Osteocyte (in vitro differentiated cells): Measurements from ENCODE around the gene MGP. TPM values are rescaled to one million over a fixed set of nuclear protein-coding genes. Genes with fewer than 3 reads are reported as not detected.
A peak's percentile ranks its signal among the peaks of the same experiment; 100 is the strongest.

ENCODE experiments used
- DNase-seq: peaks from one replicate; pipeline ENCODE4 v3.0.0; 2021; ENCODE audit warnings: mixed read lengths; ENCODE audit not compliant: unreplicated experiment; ENCODE audit errors: extremely low spot score
- H3K27ac Mint-ChIP-seq: one replicate; pipeline ENCODE4 v1.8.0; 2021; ENCODE audit warnings: mild to moderate bottlenecking, mixed read lengths; ENCODE audit not compliant: unreplicated experiment
- H3K27me3 Mint-ChIP-seq: one replicate; pipeline ENCODE4 v1.8.0; 2021; ENCODE audit warnings: mixed read lengths; ENCODE audit not compliant: unreplicated experiment
- H3K36me3 Mint-ChIP-seq: one replicate; pipeline ENCODE4 v1.8.0; 2021; ENCODE audit warnings: mixed read lengths; ENCODE audit not compliant: unreplicated experiment
- H3K4me1 Mint-ChIP-seq: one replicate; pipeline ENCODE4 v1.8.0; 2021; ENCODE audit warnings: mixed read lengths; ENCODE audit not compliant: unreplicated experiment
- H3K4me3 Mint-ChIP-seq: one replicate; pipeline ENCODE4 v1.8.0; 2021; ENCODE audit warnings: mild to moderate bottlenecking, moderate library complexity, mixed read lengths; ENCODE audit not compliant: unreplicated experiment
- H3K9me3 Mint-ChIP-seq: one replicate; pipeline ENCODE4 v1.8.0; 2021; ENCODE audit warnings: mixed read lengths; ENCODE audit not compliant: unreplicated experiment
- total RNA-seq: library from RNA; stranded (reverse); gene quantifications from 2 replicates; pipeline ENCODE4 v1.2.1, GENCODE V29; 2021
- TF ChIP-seq, protein P1 (sequence below): fragments of 200-600 bp; sonication (generic); IDR thresholded peaks from 2 replicates; pipeline ENCODE4 v1.5.0; 2021; ENCODE audit warnings: antibody characterized with exemption, mild to moderate bottlenecking, moderate library complexity

MGP gene
- total RNA-seq, 1 donor from 2014 or later, result 74.1 TPM

DNA sequence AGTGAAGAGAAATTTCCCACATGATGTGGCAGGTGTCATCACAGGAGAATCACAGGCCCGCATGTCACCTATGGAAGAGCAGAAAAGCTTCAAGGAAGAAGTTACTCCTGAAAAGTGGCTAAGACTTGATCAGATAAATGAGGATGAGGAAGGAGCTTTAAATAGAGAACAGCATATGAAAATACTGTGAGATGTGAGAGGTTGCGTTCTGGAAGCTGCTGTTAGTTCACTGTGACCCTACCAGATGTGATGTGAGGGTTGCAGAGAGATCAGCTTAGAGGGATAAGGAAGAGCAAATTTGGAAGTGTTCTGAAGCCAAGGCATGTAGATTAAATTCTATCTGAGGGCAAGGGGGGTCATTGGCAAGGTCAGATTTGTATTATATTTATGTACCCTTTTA, 35.6 kb upstream of the MGP start:
- H3K27ac Mint-ChIP-seq, result no peak overlapping the region
- H3K4me3 Mint-ChIP-seq, result no peak overlapping the region
- H3K4me1 Mint-ChIP-seq, result peaks cover 2% of the 10 kb centered on the region
- TF ChIP-seq, protein P1, sequence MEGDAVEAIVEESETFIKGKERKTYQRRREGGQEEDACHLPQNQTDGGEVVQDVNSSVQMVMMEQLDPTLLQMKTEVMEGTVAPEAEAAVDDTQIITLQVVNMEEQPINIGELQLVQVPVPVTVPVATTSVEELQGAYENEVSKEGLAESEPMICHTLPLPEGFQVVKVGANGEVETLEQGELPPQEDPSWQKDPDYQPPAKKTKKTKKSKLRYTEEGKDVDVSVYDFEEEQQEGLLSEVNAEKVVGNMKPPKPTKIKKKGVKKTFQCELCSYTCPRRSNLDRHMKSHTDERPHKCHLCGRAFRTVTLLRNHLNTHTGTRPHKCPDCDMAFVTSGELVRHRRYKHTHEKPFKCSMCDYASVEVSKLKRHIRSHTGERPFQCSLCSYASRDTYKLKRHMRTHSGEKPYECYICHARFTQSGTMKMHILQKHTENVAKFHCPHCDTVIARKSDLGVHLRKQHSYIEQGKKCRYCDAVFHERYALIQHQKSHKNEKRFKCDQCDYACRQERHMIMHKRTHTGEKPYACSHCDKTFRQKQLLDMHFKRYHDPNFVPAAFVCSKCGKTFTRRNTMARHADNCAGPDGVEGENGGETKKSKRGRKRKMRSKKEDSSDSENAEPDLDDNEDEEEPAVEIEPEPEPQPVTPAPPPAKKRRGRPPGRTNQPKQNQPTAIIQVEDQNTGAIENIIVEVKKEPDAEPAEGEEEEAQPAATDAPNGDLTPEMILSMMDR, result no peak
- H3K9me3 Mint-ChIP-seq, result no peaks in the 10 kb centered on the region
- H3K36me3 Mint-ChIP-seq, result no peaks in the 10 kb centered on the region
- no peak for DNase-seq
- no peaks in the 10 kb centered on the region for H3K27me3 Mint-ChIP-seq

DNA sequence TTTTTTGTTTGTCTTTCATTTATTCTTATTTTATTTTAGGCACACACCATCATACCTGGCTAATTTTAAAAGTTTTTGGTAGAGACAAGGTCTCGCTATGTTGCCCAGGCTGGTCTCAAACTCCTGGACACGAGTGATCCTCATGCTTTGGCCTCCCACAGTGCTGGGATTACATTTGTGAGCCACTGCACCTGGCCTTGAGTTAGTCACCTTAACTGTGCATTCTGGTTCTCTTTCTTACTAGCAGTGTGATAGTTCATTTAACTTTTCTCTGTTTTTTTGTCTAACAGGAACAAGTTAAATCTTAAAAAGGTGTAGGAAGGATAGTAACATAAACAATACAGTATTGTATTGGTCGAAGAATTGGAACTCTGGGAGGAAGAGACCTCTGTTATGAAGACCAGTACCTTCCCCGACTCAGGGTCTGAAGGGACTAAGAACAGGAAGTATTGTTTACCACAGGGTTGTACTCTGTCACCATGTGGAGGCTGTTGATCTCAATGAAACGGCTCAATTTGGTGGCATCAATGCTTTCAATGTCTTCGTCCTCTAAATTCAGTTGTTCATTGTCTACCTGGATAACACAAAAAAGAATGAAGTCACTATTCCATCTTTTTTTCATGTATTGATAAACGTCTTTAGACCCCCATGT, 34.9 kb upstream of the MGP start:
- Mint-ChIP-seq H3K27me3 (no peaks in the 10 kb centered on the region), H3K9me3 (no peaks in the 10 kb centered on the region), H3K4me3 (no peak overlapping the region), H3K27ac (no peak overlapping the region), H3K4me1 (peaks cover 8% of the 10 kb centered on the region), H3K36me3 (no peaks in the 10 kb centered on the region)
- DNase-seq, result no peak
- TF ChIP-seq, protein P1, result no peak

DNA sequence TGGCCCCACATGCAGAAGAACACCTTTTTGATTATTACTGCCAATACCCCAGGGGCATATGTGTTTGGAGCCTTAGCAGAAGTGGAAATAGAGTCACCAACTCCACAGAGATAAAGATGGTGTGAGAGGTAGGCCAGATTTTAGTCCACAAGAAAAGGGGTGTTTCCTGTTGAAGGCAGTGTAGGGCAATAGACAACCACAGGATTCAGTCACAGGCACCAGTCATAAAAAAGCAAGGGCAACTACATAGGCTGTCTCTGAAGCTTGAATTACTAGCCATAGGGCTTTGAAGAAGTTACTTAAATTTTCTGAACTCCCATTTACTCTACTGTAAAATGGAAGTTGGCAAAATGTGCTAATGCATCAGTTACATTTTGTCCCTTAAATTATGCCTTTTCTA, 33.8 kb upstream of the MGP start:
- no peaks in the 10 kb centered on the region for H3K36me3 Mint-ChIP-seq
- peaks cover 19% of the 10 kb centered on the region for H3K4me1 Mint-ChIP-seq
- H3K4me3 Mint-ChIP-seq, result no peak overlapping the region

DNA sequence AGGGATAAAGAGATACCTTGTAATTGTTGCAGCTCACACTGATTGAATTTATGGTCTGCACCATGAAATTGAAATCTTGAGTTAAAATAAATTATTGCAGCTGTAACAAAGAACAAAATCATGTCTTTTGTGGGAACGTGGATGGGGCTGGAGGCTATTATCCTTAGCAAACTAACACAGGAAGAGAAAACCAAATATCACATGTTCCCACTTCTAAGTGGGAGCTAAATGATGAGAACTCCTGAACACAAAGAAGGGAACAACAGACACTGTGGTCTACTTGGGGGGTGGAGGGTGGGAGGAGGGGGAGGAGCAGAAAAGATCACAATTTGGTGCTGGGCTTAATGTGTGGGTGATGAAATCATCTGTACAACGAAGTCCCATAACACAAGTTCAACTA, 30.1 kb upstream of the MGP start:
- no peak for DNase-seq
- no peaks in the 10 kb centered on the region for H3K9me3 Mint-ChIP-seq
- H3K27me3 Mint-ChIP-seq, result no peaks in the 10 kb centered on the region
- peak overlapping the region; percentile 53 for H3K27ac Mint-ChIP-seq
- no peaks in the 10 kb centered on the region for H3K36me3 Mint-ChIP-seq
- peaks cover 37% of the 10 kb centered on the region for H3K4me1 Mint-ChIP-seq
- H3K4me3 Mint-ChIP-seq, result no peak overlapping the region
- TF ChIP-seq, protein P1, result no peak

More for the DNA sequence above, 33.8 kb upstream of the MGP start:
- Mint-ChIP-seq H3K27me3 (no peaks in the 10 kb centered on the region), H3K27ac (no peak overlapping the region), H3K9me3 (no peaks in the 10 kb centered on the region)
- no peak for DNase-seq
- TF ChIP-seq, protein P1, result no peak

DNA sequence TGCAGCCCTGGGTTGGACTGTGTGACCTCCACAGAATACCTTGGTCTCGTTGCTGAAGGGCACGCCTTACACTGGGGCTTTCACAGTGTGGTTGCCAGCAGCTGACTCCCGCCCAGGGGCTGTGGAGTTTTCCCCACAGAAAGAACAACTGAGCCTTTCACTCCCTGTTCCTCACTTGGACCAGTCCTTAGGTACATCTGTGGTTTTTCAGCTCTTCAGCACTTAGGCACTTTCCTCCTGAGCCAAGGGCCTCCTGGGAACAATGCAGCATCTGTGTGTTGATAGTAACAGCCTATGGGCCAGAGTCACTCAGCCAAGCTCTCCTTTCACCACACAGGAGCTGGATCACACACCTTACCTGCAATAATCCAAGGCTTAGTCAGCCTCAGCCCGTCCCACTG, 27.7 kb upstream of the MGP start:
- no peak for DNase-seq
- Mint-ChIP-seq H3K4me3 (no peak overlapping the region), H3K27ac (peak overlapping the region; percentile 82), H3K9me3 (no peaks in the 10 kb centered on the region), H3K27me3 (no peaks in the 10 kb centered on the region), H3K36me3 (no peaks in the 10 kb centered on the region), H3K4me1 (peaks cover 40% of the 10 kb centered on the region)
- TF ChIP-seq, protein P1, result no peak
